Fibroblast of pulmonary artery (primary cell): Measurements from ENCODE around the gene APH1A.

ENCODE experiments used
- DNase-seq: peaks from one replicate; pipeline ENCODE4 v3.0.0-alpha.2; 2010; ENCODE audit warnings: low read depth
- H3K4me3 ChIP-seq: replicated peaks from 2 replicates; pipeline ENCODE4 v1.5.1; 2011; ENCODE audit warnings: low read depth, mild to moderate bottlenecking, control low read depth, low read length, moderate library complexity
- CTCF ChIP-seq: IDR thresholded peaks from 2 replicates; pipeline ENCODE4 v1.5.1; 2011; ENCODE audit warnings: mild to moderate bottlenecking, control low read depth, low read length, inconsistent platforms; ENCODE audit errors: missing control alignments

The APH1A gene

GRCh38 chr1:150259217-150259616 lies 9.6 kb downstream of the APH1A start:
- no peak for DNase-seq
- TF ChIP-seq CTCF, result no peak
- H3K4me3 ChIP-seq, result no peak overlapping the region

DNA sequence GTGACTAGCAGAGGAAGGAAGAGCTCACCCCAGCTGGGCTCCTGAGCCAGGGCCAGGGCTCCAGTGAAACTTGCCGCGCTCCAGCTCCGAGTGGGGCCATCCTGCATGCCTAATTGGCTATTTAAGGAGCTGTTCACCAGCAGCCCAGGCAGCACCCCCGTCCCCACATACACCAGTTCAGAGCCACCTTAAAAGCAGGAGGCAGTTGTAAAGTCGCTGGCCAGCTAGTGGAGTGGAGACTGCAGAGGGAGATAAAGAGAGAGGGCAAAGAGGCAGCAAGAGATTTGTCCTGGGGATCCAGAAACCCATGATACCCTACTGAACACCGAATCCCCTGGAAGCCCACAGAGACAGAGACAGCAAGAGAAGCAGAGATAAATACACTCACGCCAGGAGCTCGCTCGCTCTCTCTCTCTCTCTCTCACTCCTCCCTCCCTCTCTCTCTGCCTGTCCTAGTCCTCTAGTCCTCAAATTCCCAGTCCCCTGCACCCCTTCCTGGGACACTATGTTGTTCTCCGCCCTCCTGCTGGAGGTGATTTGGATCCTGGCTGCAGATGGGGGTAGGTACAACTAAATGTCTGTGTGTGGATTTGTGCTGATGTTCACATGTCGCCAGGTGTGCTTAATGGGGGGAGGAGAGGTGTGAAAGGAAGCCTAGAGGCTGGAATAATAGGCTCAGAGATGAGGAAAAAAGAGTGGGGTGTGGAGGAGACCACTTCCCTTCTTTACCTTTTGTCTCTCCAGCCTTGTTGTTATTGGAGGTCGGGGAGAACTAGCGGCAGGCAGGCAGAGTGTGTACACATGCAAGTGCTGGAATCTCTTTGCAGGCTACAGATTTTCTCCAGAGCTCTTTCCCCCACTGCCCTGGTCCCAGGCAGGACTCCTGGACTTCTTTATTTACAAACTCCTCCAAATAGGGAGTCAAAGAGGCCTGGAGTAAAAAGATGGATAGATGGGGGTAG lies 10.9 kb downstream of the APH1A start, which contains the start of gene CA14:
Gene CA14, plus strand, starts transcription at position 151 of the 962 bp plus-strand sequence. Its CDS starts 355 bp downstream, at position 506.
- no peak for DNase-seq
- TF ChIP-seq CTCF, result no peak
- H3K4me3 ChIP-seq, result no peak within 1 kb of the TSS

DNA sequence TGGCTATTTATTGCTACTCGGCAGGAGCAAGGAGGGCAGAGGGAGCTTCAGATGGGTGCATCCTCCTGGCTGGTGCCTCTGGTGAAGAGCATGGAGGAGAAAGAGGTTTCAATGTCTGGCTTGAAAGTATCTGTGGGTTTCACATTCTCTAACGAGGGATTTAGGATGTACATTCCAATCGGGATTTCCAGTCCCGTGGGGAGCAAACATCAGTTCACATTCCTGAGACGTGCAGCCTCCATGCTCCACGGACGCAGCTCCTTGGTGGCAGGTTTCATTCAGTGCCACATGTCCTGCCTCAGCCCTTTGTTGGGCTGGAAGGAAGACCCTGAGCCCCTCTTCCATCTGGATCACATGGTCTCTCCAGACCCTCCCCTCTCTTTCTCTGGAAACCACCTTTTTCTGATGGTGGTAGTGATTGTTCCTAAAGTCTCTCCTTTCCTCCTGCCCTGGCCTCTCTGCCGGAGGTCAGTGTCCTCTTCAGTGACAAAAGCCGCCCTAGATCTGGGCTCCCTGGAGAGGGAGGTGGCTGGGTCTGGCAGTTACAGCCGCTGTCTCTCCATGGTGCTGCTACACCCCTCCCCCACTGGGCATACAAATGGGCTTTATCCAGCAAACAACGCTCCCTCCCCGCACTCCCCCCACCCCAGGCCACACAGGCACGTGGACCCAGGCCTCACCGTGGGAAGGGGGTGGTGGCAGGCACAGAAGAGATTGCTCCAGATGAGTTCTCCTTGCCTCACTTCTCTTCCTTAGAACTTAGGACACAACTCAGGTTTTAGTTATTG lies 12.1 kb downstream of the APH1A start:
- H3K4me3 ChIP-seq, result no peak overlapping the region
- TF ChIP-seq CTCF, result no peak
- no peak for DNase-seq

DNA sequence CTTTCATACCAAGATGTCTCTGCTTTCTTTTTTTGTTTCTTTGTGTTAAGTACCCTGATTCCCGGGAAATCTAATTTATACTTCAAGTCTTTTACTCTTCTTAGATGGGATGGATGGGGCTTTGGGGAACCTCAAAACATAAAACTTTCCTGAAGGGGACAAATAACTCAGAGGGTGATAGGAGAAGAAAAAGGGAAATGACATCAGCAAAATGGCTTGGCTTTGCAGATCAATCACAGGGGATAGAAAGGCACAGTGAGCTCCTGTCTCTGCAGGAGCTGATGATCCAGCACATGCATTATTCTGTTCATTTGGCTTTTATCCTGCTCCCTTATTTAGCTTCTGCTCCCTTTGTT lies 12.6 kb downstream of the APH1A start:
- no peak for DNase-seq
- H3K4me3 ChIP-seq, result no peak overlapping the region
- TF ChIP-seq CTCF, result no peak

DNA sequence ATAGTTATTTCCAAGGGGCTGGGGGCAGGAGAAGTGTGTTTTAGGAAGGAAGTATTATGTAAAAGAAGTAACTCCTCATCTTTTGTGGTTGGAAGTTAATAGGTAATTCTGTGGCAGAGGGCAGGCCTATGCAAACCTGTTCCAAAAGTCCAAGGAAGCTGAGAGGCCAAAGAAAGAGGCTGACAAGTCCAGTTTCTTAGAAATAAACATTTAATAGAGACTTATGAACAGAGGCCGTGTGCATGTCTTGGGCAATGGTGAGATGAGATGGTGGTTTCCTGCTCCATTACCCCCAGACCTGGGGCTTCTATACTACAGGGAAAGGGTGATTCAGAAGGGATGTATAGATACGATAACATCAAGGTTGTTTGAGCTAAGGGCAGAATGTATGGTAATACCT lies 18.9 kb downstream of the APH1A start:
- no peak for DNase-seq
- no peak overlapping the region for H3K4me3 ChIP-seq
- TF ChIP-seq CTCF, result no peak

DNA sequence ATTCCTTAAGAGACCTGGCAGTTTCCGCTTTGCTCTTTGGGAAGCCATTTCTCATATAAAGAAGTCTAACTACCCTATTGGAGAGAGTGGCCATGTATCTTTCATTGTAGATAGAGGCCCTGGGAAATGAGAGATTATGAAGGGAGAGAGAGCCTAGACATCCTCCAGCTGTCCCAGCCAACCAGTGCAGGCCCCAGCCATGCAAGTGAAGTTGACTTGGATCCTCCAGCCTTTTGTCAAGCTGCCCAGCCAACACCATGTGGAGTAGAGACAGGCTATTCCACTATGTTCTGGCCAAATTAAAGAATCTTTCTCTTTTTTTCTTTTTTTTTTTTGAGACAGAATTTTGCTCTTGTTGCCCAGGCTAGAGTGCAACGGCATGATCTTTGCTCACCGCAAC lies 25.8 kb downstream of the APH1A start:
- no peak for TF ChIP-seq CTCF
- no peak overlapping the region for H3K4me3 ChIP-seq
- DNase-seq, result no peak
